ENCODE results near the gene C19orf44.

DNA sequence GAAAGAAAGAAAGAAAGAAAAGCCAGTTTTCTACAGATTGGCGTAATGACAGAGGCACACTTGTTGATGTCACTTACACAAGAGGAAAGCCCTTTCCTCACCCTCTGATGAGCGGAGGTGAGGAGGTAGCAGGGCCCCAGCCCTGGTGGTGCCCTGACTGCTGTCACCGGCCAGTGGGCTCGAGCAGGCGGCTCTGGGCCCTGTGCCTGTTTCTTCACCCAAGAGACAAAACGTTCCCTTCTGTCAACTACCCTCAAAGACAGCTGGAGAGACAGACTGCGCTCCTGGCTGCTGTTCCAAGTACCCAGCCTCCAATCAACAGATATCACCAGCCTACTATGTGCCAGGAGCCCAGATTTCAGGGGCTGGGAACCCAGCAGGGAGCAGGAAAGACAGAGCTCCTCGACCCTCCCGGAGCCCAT is 34.6 kb upstream of the C19orf44 start:
- TF ChIP-seq, protein P1, sequence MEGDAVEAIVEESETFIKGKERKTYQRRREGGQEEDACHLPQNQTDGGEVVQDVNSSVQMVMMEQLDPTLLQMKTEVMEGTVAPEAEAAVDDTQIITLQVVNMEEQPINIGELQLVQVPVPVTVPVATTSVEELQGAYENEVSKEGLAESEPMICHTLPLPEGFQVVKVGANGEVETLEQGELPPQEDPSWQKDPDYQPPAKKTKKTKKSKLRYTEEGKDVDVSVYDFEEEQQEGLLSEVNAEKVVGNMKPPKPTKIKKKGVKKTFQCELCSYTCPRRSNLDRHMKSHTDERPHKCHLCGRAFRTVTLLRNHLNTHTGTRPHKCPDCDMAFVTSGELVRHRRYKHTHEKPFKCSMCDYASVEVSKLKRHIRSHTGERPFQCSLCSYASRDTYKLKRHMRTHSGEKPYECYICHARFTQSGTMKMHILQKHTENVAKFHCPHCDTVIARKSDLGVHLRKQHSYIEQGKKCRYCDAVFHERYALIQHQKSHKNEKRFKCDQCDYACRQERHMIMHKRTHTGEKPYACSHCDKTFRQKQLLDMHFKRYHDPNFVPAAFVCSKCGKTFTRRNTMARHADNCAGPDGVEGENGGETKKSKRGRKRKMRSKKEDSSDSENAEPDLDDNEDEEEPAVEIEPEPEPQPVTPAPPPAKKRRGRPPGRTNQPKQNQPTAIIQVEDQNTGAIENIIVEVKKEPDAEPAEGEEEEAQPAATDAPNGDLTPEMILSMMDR (IDR thresholded peaks at IDR 0.05): no peak
- no peak for TF ChIP-seq POLR2A (IDR thresholded peaks at IDR 0.05)
- no peak for TF ChIP-seq EP300 (IDR thresholded peaks at IDR 0.05)

Data from ovary (tissue), 3 donors.